K562 (cell line): ENCODE measurements around the gene PDGFD. TPM values are rescaled to one million over a fixed set of nuclear protein-coding genes. Genes with fewer than 3 reads are reported as not detected.

Experiments
- ATAC-seq: fragments of 200-7000 bp; cut with Tn5 transposase; 3 replicates; pipeline ENCODE4 v1.9.1; 2020; ENCODE audit warnings: moderate library complexity
- BruUV-seq: library from RNA; stranded (reverse); fragments of 400-500 nt; replicated peaks from 2 replicates; lab custom pipeline; 2021; lab: Mats Ljungman, UMichigan
- CTCF ChIA-PET: fragments of 300-600 bp; formaldehyde crosslinking; extraction: SDS; loops from one replicate; lab custom pipeline; 2021; ENCODE audit warnings: low intra/inter-chr PET ratio; lab: Yijun Ruan, JAX
- POLR2A ChIA-PET: fragments of 300-600, 350-650 bp; sonication (Branson Sonifier 250); formaldehyde crosslinking; extraction: SDS; loops from one replicate; lab custom pipeline; 2021; ENCODE audit warnings: antibody characterized with exemption, inconsistent platforms; lab: Yijun Ruan, JAX
- DNase-seq, 4 experiments: peaks; one replicate each; pipeline versions ENCODE4 v3.0.0 to v3.0.0-alpha.2; 2011 to 2018; ENCODE audit warnings: low spot score in 3 of 4, mixed read lengths in 3 of 4; ENCODE audit errors: extremely low read depth in 1 of 4
- FAIRE-seq: peaks from 2 replicates; lab custom pipeline; 2011; peaks lifted over from hg19 to GRCh38; lab: Jason Lieb, UNC
- H2AFZ ChIP-seq: 2 replicates; pipeline ENCODE4 v1.6.0; 2011; ENCODE audit warnings: low read depth, low read length, control low read depth, inconsistent platforms
- H3K27ac ChIP-seq: fragments of 200-600 bp; 3 replicates; pipeline ENCODE4 v1.8.0; 2011; ENCODE audit warnings: low read depth, mild to moderate bottlenecking, control low read depth, inconsistent platforms, low read length, moderate library complexity, mixed read lengths; ENCODE audit errors: extremely low read depth
- H3K27me3 ChIP-seq, 2 experiments: fragments of 300-600 bp in 1 of 2; 2 replicates in 1 of 2; 3 replicates in 1 of 2; pipeline versions ENCODE4 v1.6.0 to v1.8.0; 2011; ENCODE audit warnings: inconsistent platforms in 2 of 2, low read length in 2 of 2, mild to moderate bottlenecking in 1 of 2, mixed read lengths in 1 of 2, moderate library complexity in 1 of 2; ENCODE audit not compliant: control insufficient read depth in 2 of 2, insufficient read depth in 2 of 2
- H3K36me3 ChIP-seq: fragments of 300-600 bp; 3 replicates; pipeline ENCODE4 v1.8.0; 2011; ENCODE audit warnings: mild to moderate bottlenecking, low read length, inconsistent platforms; ENCODE audit not compliant: control insufficient read depth, insufficient read depth
- H3K4me1 ChIP-seq, 2 experiments: fragments of 200-600 bp in 1 of 2; replicated peaks in 1 of 2; 2 replicates in 1 of 2; 3 replicates in 1 of 2; pipeline versions ENCODE4 v1.5.1 to v1.8.0; 2011; ENCODE audit warnings: inconsistent platforms in 2 of 2, low read length in 2 of 2, mild to moderate bottlenecking in 1 of 2, mixed read lengths in 1 of 2, moderate library complexity in 1 of 2; ENCODE audit not compliant: control insufficient read depth in 2 of 2, insufficient read depth in 2 of 2
- H3K4me2 ChIP-seq: 2 replicates; pipeline ENCODE4 v1.6.1; 2011; ENCODE audit warnings: low read length, control low read depth, inconsistent platforms, mixed read lengths; ENCODE audit not compliant: insufficient read depth
- H3K4me3 ChIP-seq: fragments of 200-600 bp; sonication (generic), shearing (Covaris generic); 2 replicates; pipeline ENCODE4 v1.5.1; 2016; ENCODE audit warnings: control low read depth, inconsistent platforms
- H3K79me2 ChIP-seq: fragments of 200-600 bp; 3 replicates; pipeline ENCODE4 v1.8.0; 2011; ENCODE audit warnings: low read length, inconsistent platforms; ENCODE audit not compliant: control insufficient read depth, insufficient read depth
- H3K9ac ChIP-seq, 2 experiments: 2 replicates each; pipeline versions ENCODE4 v1.6.0 to v1.6.1; 2011; ENCODE audit warnings: low read depth in 2 of 2, low read length in 2 of 2, control low read depth in 1 of 2, inconsistent platforms in 1 of 2, mild to moderate bottlenecking in 1 of 2, mixed read lengths in 1 of 2; ENCODE audit not compliant: insufficient read depth in 1 of 2
- H3K9me1 ChIP-seq: one replicate; pipeline ENCODE4 v1.6.0; 2011; ENCODE audit warnings: inconsistent platforms, mild to moderate bottlenecking, low read length, moderate library complexity; ENCODE audit not compliant: control insufficient read depth, insufficient read depth
- H3K9me3 ChIP-seq: replicated peaks from 2 replicates; pipeline ENCODE4 v1.5.1; 2011; ENCODE audit warnings: low read depth, low read length, inconsistent platforms; ENCODE audit not compliant: control insufficient read depth, insufficient read depth
- H4K20me1 ChIP-seq: replicated peaks from 2 replicates; pipeline ENCODE4 v1.6.1; 2011; ENCODE audit warnings: low read length, inconsistent platforms, mixed read lengths; ENCODE audit not compliant: control insufficient read depth, insufficient read depth
- GATA2 ChIP-seq: sonication (generic); formaldehyde crosslinking; IDR thresholded peaks from 2 replicates; pipeline ENCODE4 v1.4.0; 2020; ENCODE audit warnings: mild to moderate bottlenecking, missing genetic modification reagents
- RNF2 ChIP-seq: sonication (generic); IDR thresholded peaks from 2 replicates; pipeline ENCODE4 v1.6.1; 2016
- YBX1 ChIP-seq: fragments of 450-650 bp; IDR thresholded peaks from 2 replicates; pipeline ENCODE4 v1.7.1; 2016; ENCODE audit warnings: mild to moderate bottlenecking
- ZNF347 ChIP-seq: fragments of 450-650 bp; formaldehyde crosslinking; IDR thresholded peaks from 2 replicates; pipeline ENCODE4 v1.4.0; 2020; ENCODE audit warnings: low read depth, mild to moderate bottlenecking, moderate library complexity
- WGBS: fragments of 100-300 bp; shearing (Covaris generic); methylation state at CpG from one replicate; pipeline ENCODE4 v1.1.6; 2016; ENCODE audit warnings: low coverage, mixed read lengths; ENCODE audit not compliant: insufficient coverage; ENCODE audit errors: missing lambda C conversion rate; 5-methylcytosine and 5-hydroxymethylcytosine counted together
- in situ Hi-C: fragments of 300-500 bp; cut with MboI; formaldehyde crosslinking; loops from 4 replicates; pipeline ENCODE4 v1.15.0; 2018; ENCODE audit warnings: inconsistent platforms, mixed read lengths
- intact Hi-C: fragments of 100-400 bp; cut with micrococcal nuclease; formaldehyde crosslinking; loops from 2 replicates; pipeline ENCODE4 v1.14.2; 2022
- polyA plus RNA-seq, 8 experiments: library from polyadenylated mRNA; depleted of rRNA in 4 of 8; stranded (reverse) in 5 of 8; unstranded in 3 of 8; fragments of >200 nt; fragmentation: Nextera tagmentation in 2 of 8; fragmentation: Illumina TruSeq in 1 of 8; extraction: Ambion mirVana in 2 of 8; extraction: Trizol in 1 of 8; gene quantifications; 2 replicates each; pipeline versions ENCODE4 v1.2.1 to v1.2.3, GENCODE V29; 2011 to 2014; ENCODE audit warnings: inconsistent platforms in 1 of 8, missing spikeins in 1 of 8
- total RNA-seq, 7 experiments: library from RNA; depleted of rRNA in 6 of 7; stranded (reverse); fragments of >200 nt in 6 of 7; fragmentation: Illumina TruSeq in 2 of 7; extraction: Trizol in 2 of 7; gene quantifications; 2 replicates each; pipeline versions ENCODE4 v1.2.1 to v1.2.3, GENCODE V29; 2011 to 2021; ENCODE audit warnings: low replicate concordance in 1 of 7
- TF ChIP-seq, protein P1 (sequence below), 2 experiments: fragments of 150-350 bp in 1 of 2; IDR thresholded peaks; 2 replicates each; pipeline ENCODE4 v1.6.1; 2012 to 2016; ENCODE audit warnings: low read depth in 2 of 2, low read length in 2 of 2, mild to moderate bottlenecking in 1 of 2, moderate library complexity in 1 of 2
- TF ChIP-seq, protein P2 (sequence below): fragments of 250-450 bp; sonication (Bioruptor Pico); IDR thresholded peaks from 2 replicates; pipeline ENCODE4 v1.6.1; 2021; ENCODE audit warnings: mild to moderate bottlenecking
- TF ChIP-seq, protein P3 (sequence below): sonication (generic); formaldehyde crosslinking; IDR thresholded peaks from 2 replicates; pipeline ENCODE4 v1.8.0; 2022; ENCODE audit warnings: missing genetic modification reagents, mild to moderate bottlenecking, borderline replicate concordance

PDGFD gene
- total and polyA plus RNA-seq, 9 of the 15 experiments (the other 6 are each of a cell fraction or from before 2014, with no cell fraction given), result 0.11 TPM; not detected in 8

DNA sequence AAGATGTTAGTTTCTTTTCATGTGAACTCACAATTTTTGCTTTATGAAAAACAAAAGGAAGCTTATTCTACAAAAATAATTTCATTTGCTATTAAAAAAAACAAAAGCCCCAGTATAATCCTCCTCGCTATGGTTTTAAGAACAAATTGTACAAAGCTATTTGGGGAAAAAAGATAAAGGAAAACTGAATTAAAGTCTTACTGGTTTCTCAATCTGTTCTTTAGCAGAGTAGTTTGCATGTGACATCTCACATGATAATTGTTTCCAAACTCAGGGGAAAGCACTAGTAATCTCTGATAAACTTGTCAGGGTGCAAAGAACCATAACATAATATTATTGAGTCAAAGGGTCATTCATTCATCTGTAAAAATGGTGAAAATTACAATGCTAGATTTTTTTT, 130.4 kb downstream of the PDGFD start:
- Histone ChIP-seq H3K4me2 (no peak overlapping the region), H3K4me1 (no peaks in the 10 kb centered on the region), H3K9me3 (no peaks in the 10 kb centered on the region; the same call in 1 of the 2 replicates), H3K36me3 (no peaks in the 10 kb centered on the region), H3K79me2 (no peaks in the 10 kb centered on the region)
- no peak for FAIRE-seq
- TF ChIP-seq GATA2, result no peak
- TF ChIP-seq, protein P1, sequence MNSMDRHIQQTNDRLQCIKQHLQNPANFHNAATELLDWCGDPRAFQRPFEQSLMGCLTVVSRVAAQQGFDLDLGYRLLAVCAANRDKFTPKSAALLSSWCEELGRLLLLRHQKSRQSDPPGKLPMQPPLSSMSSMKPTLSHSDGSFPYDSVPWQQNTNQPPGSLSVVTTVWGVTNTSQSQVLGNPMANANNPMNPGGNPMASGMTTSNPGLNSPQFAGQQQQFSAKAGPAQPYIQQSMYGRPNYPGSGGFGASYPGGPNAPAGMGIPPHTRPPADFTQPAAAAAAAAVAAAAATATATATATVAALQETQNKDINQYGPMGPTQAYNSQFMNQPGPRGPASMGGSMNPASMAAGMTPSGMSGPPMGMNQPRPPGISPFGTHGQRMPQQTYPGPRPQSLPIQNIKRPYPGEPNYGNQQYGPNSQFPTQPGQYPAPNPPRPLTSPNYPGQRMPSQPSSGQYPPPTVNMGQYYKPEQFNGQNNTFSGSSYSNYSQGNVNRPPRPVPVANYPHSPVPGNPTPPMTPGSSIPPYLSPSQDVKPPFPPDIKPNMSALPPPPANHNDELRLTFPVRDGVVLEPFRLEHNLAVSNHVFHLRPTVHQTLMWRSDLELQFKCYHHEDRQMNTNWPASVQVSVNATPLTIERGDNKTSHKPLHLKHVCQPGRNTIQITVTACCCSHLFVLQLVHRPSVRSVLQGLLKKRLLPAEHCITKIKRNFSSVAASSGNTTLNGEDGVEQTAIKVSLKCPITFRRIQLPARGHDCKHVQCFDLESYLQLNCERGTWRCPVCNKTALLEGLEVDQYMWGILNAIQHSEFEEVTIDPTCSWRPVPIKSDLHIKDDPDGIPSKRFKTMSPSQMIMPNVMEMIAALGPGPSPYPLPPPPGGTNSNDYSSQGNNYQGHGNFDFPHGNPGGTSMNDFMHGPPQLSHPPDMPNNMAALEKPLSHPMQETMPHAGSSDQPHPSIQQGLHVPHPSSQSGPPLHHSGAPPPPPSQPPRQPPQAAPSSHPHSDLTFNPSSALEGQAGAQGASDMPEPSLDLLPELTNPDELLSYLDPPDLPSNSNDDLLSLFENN (IDR thresholded peaks at IDR 0.05; ENCODE audit: low read depth in 2 of 2, low read length in 2 of 2), result no peak
- TF ChIP-seq, protein P2, sequence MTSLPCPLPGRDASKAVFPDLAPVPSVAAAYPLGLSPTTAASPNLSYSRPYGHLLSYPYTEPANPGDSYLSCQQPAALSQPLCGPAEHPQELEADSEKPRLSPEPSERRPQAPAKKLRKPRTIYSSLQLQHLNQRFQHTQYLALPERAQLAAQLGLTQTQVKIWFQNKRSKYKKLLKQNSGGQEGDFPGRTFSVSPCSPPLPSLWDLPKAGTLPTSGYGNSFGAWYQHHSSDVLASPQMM (CRISPR knock-in tag), result no peak
- no peak for TF ChIP-seq RNF2
- no peak for TF ChIP-seq ZNF347
- TF ChIP-seq, protein P3, sequence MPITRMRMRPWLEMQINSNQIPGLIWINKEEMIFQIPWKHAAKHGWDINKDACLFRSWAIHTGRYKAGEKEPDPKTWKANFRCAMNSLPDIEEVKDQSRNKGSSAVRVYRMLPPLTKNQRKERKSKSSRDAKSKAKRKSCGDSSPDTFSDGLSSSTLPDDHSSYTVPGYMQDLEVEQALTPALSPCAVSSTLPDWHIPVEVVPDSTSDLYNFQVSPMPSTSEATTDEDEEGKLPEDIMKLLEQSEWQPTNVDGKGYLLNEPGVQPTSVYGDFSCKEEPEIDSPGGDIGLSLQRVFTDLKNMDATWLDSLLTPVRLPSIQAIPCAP (CRISPR knock-in tag), result no peak
- TF ChIP-seq YBX1, result no peak
- TF ChIP-seq, all 486 proteins: peak for 0
- intact Hi-C loops (no loop called here), in situ Hi-C loops (no loop called here)
- H3K27ac ChIP-seq, result no peak overlapping the region
- no peaks in the 10 kb centered on the region for H3K27me3 ChIP-seq
- no peaks in the 10 kb centered on the region for H4K20me1 ChIP-seq
- ChIA-PET CTCF (no interaction called here), POLR2A (no interaction called here)
- H3K9me1 ChIP-seq, result no peaks in the 10 kb centered on the region
- WGBS, result 0% methylated on average over 1 of the region's 1 CpG
- BruUV-seq, result no TSS peak
- H2AFZ ChIP-seq, result no peak overlapping the region
- H3K9ac ChIP-seq, result no peak overlapping the region
- ATAC-seq, result no peak
- no peak overlapping the region for H3K4me3 ChIP-seq
- no peak for DNase-seq
